Measurements from ENCODE around the gene PRMT7. TPM values are rescaled to one million over a fixed set of nuclear protein-coding genes. Genes with fewer than 3 reads are reported as not detected.
A peak's percentile ranks its signal among the peaks of the same experiment; 100 is the strongest.

The PRMT7 gene
- total RNA-seq, 4 donors from 2014 or later: 74.1 to 91.5 (median 78.0) TPM

DNA sequence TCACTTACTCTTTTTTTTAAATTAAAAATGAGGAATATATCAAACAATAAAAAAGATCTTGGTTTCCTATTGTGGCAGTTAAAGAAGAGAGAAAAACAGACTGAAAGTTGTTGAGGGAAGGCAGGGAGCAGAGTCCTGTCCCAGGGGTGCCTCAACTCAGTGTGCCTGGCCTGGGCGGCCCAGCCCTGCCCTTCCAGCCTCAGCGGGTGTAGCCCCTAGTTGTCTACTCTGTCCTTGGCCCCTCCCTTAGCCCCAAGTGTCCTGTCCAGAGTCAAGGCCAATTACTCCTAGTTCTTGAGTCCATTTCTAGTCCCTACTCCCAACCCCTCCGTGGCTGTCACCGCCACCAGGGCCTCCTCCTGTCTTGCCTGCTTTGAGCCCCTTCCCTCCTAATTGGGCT is 85.0 kb downstream of the PRMT7 start:
- no peaks in the 10 kb centered on the region for H3K36me3 ChIP-seq
- no peak for DNase-seq (ENCODE audit: low spot score in 2 of 2)
- no peak overlapping the region for H3K27ac ChIP-seq
- TF ChIP-seq POLR2A (IDR thresholded peaks at IDR 0.05) (no peak), EP300 (IDR thresholded peaks at IDR 0.05) (no peak)
- TF ChIP-seq, protein P1, sequence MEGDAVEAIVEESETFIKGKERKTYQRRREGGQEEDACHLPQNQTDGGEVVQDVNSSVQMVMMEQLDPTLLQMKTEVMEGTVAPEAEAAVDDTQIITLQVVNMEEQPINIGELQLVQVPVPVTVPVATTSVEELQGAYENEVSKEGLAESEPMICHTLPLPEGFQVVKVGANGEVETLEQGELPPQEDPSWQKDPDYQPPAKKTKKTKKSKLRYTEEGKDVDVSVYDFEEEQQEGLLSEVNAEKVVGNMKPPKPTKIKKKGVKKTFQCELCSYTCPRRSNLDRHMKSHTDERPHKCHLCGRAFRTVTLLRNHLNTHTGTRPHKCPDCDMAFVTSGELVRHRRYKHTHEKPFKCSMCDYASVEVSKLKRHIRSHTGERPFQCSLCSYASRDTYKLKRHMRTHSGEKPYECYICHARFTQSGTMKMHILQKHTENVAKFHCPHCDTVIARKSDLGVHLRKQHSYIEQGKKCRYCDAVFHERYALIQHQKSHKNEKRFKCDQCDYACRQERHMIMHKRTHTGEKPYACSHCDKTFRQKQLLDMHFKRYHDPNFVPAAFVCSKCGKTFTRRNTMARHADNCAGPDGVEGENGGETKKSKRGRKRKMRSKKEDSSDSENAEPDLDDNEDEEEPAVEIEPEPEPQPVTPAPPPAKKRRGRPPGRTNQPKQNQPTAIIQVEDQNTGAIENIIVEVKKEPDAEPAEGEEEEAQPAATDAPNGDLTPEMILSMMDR (IDR thresholded peaks at IDR 0.05): no peak
- no peaks in the 10 kb centered on the region for H3K9me3 ChIP-seq
- WGBS, 2 donors: 88 to 92% methylated on average over 4 of the region's 4 CpGs
- no peak overlapping the region for H3K4me3 ChIP-seq
- H3K4me1 ChIP-seq: no peaks in the 10 kb centered on the region
- H3K27me3 ChIP-seq: no peaks in the 10 kb centered on the region

DNA sequence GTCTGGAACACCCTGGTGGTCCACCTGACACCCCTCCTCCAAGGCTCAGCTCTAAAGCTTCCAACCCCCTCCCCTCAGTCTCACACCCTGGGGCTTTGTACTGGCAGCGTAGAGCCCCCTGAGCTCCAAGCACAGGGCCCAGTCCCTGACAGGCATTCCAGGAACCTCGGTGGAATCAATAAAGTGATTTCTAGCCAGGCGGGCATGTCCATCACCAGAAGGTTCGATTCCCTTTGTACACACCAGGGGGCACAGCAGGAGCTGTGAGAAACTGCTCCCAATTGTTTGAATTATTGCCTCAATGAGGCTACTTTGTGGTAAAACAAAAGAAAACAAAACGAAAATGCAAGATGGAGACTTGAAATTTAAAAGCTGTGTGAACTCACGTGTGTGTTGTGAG is 85.7 kb downstream of the PRMT7 start:
- no peaks in the 10 kb centered on the region for H3K4me1 ChIP-seq
- no peak overlapping the region for H3K27ac ChIP-seq
- 18 to 28% methylated on average over 6 of the region's 6 CpGs for WGBS, 2 donors
- TF ChIP-seq, protein P1 (IDR thresholded peaks at IDR 0.05): peak in 4 of 5 experiments; percentile 18 to 45 (median 38)
- no peak for TF ChIP-seq POLR2A (IDR thresholded peaks at IDR 0.05)
- no peaks in the 10 kb centered on the region for H3K36me3 ChIP-seq
- H3K27me3 ChIP-seq: no peaks in the 10 kb centered on the region
- no peak for DNase-seq (ENCODE audit: low spot score in 2 of 2)
- no peaks in the 10 kb centered on the region for H3K9me3 ChIP-seq
- no peak overlapping the region for H3K4me3 ChIP-seq

DNA sequence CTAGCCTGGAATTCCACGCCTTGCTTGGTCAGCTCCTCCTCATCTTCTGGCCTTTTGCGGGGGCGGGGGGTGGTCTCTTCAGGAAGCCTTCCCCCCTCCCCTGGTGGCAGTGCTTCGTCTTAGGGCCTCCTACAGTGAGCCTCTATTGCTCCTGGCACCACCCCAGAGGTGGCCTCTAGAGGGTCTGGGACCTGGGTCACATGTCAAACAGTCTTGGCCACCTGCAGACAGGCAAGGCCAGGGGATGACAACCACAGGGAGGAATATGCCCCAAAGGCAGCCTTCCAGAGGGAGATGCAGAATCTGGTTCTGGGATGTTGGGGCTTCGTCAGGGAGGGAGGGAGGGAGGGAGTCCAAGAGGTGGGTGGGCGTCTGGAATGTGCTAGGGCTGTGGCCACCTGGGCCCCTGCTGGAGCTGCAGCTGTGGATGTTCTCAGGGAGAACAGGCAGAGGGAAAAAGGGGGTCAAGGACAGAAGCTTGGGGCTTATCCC is 86.9 kb downstream of the PRMT7 start:
- no peak overlapping the region for H3K4me3 ChIP-seq
- H3K27me3 ChIP-seq: no peaks in the 10 kb centered on the region
- TF ChIP-seq EP300 (IDR thresholded peaks at IDR 0.05) (no peak), POLR2A (IDR thresholded peaks at IDR 0.05) (no peak)
- TF ChIP-seq, protein P1 (IDR thresholded peaks at IDR 0.05): no peak
- 26 to 58% methylated on average over 6 of the region's 6 CpGs for WGBS, 2 donors
- no peaks in the 10 kb centered on the region for H3K9me3 ChIP-seq
- no peaks in the 10 kb centered on the region for H3K4me1 ChIP-seq
- H3K36me3 ChIP-seq: no peaks in the 10 kb centered on the region
- no peak overlapping the region for H3K27ac ChIP-seq
- no peak for DNase-seq (ENCODE audit: low spot score in 2 of 2)

DNA sequence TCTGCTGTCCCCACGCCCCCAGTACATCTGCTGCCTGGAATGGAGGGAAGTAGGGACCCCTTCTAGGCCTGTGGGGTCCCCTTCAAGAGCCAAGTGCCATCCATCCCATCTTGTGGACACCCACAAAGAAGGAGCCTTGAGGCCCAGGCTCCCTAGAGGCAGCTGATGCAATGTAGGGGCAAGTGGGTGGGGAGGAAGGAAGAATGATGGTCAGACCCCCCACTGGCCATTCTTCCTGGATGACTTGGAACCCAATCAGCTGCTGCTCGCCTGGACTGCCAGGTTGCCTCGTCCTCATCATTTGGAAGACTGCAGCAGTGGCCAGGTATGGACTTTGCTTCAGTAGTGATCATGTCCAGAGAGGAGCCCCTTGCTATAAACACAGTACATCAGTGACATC is 88.6 kb downstream of the PRMT7 start:
- DNase-seq (ENCODE audit: low spot score in 2 of 2): no peak
- WGBS, 2 donors: 76 to 93% methylated on average over 3 of the region's 3 CpGs
- H3K27ac ChIP-seq: no peak overlapping the region
- no peak overlapping the region for H3K4me3 ChIP-seq
- H3K9me3 ChIP-seq: no peaks in the 10 kb centered on the region
- no peaks in the 10 kb centered on the region for H3K27me3 ChIP-seq
- no peaks in the 10 kb centered on the region for H3K36me3 ChIP-seq
- no peaks in the 10 kb centered on the region for H3K4me1 ChIP-seq
- no peak for TF ChIP-seq POLR2A (IDR thresholded peaks at IDR 0.05)
- TF ChIP-seq EP300 (IDR thresholded peaks at IDR 0.05): no peak
- TF ChIP-seq, protein P1 (IDR thresholded peaks at IDR 0.05): no peak

DNA sequence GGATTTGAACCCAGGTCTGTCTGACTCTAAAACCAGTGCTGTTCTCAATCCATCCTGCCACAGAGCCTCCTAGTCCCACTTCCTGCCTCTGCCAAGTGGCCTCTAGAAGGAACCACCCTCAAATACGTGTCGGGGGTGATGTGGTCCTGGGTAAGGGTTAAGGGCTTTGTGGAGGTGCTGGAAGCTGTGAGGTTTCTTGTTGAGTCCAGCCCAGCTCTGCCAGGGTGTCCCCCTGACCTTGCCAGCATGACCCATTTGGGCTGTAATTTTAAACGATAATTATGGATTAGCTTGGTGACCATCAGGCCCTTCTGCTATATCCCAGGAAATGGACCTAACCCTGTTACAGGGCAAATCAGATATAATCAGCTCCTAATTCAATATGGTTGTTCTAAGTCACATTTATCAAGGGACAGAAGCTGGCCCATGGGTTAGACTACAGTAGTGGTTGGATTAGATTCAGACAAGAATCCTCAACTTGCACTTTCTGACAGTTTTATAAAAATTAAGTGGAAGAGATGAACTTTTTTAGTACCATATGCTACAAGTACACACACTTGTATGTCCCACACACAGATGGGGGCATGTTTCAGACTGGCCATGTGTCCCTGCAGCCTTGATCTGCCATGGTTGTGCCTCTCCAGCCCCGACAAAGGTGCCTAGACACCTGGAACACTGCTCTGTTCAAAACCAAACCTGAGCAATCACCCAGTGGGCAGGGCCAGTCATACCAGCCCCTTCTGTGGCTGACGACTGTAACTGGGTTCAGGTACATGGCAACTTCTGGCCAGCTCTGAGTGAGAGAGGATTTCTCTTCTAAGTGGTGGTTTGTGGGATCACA is 89.5 kb downstream of the PRMT7 start:
- no peak for DNase-seq (ENCODE audit: low spot score in 2 of 2)
- Histone ChIP-seq H3K4me1 (no peaks in the 10 kb centered on the region), H3K27me3 (no peaks in the 10 kb centered on the region), H3K4me3 (no peak overlapping the region), H3K27ac (no peak overlapping the region), H3K36me3 (no peaks in the 10 kb centered on the region), H3K9me3 (no peaks in the 10 kb centered on the region)
- WGBS, 2 donors: 82 to 89% methylated on average over 5 of the region's 5 CpGs
- TF ChIP-seq POLR2A (IDR thresholded peaks at IDR 0.05): no peak
- no peak for TF ChIP-seq EP300 (IDR thresholded peaks at IDR 0.05)
- TF ChIP-seq, protein P1 (IDR thresholded peaks at IDR 0.05): no peak
